A673 (cell line): ENCODE measurements around the gene RPL6. TPM values are rescaled to one million over a fixed set of nuclear protein-coding genes. Genes with fewer than 3 reads are reported as not detected.
"Not testable (repeated sequence)": the region's sequence is repeated elsewhere in the genome, so short reads cannot be mapped to it uniquely, and the experiment has no call there.

Experiments used
- BruUV-seq: library from RNA; stranded (reverse); fragments of 400-500 nt; replicated peaks from 2 replicates; lab custom pipeline; 2021; lab: Mats Ljungman, UMichigan
- CTCF ChIA-PET: fragments of 300-600 bp; sonication (Branson Sonifier 250); formaldehyde crosslinking; loops from one replicate; lab custom pipeline; 2022; ENCODE audit warnings: antibody characterized with exemption; lab: Charles Lee
- POLR2A ChIA-PET: fragments of 300-600 bp; sonication (Branson Sonifier 250); formaldehyde crosslinking; loops from one replicate; lab custom pipeline; 2022; ENCODE audit warnings: antibody characterized with exemption; ENCODE audit not compliant: low non-redundant PET; lab: Charles Lee
- DNase-seq: peaks from one replicate; pipeline ENCODE4 v3.0.0-alpha.2; 2015; ENCODE audit warnings: low spot score
- H3K27ac ChIP-seq: fragments of 200-600 bp; sonication (generic); 2 replicates; pipeline ENCODE4 v1.5.1; 2016; ENCODE audit warnings: mixed run types, low read depth, mild to moderate bottlenecking, mixed read lengths, antibody characterized with exemption, low read length; ENCODE audit not compliant: poor library complexity, severe bottlenecking
- H3K27me3 ChIP-seq: fragments of 200-600 bp; sonication (generic); replicated peaks from 2 replicates; pipeline ENCODE4 v1.6.1; 2017; ENCODE audit warnings: mixed run types, low read depth, mild to moderate bottlenecking, mixed read lengths, antibody characterized with exemption, low read length; ENCODE audit not compliant: insufficient read depth, poor library complexity
- H3K36me3 ChIP-seq: fragments of 200-600 bp; sonication (generic); 2 replicates; pipeline ENCODE4 v1.6.1; 2016; ENCODE audit warnings: mixed run types, mild to moderate bottlenecking, mixed read lengths, antibody characterized with exemption, low read length; ENCODE audit not compliant: insufficient read depth, poor library complexity, severe bottlenecking
- H3K4me1 ChIP-seq: fragments of 200-600 bp; sonication (generic); 2 replicates; pipeline ENCODE4 v1.6.1; 2017; ENCODE audit warnings: mixed run types, mild to moderate bottlenecking, mixed read lengths, antibody characterized with exemption, low read length; ENCODE audit not compliant: insufficient read depth, poor library complexity, severe bottlenecking
- H3K4me3 ChIP-seq: fragments of 200-600 bp; sonication (generic); 2 replicates; pipeline ENCODE4 v1.5.1; 2016; ENCODE audit warnings: low read depth, mixed run types, mild to moderate bottlenecking, mixed read lengths, low read length; ENCODE audit not compliant: poor library complexity, severe bottlenecking
- H3K9me3 ChIP-seq: fragments of 200-600 bp; sonication (generic); 2 replicates; pipeline ENCODE4 v1.6.1; 2016; ENCODE audit warnings: mixed run types, low read depth, mild to moderate bottlenecking, mixed read lengths, antibody characterized with exemption, low read length; ENCODE audit not compliant: poor library complexity, severe bottlenecking
- CTCF ChIP-seq: fragments of 300-800, 200-600 bp; sonication (generic); conservative IDR thresholded peaks from 2 replicates; pipeline ENCODE4 v1.5.1; 2017; ENCODE audit warnings: low read depth, mild to moderate bottlenecking, antibody characterized with exemption, low read length, moderate library complexity, mixed read lengths
- EZH2 ChIP-seq: fragments of 200-600 bp; sonication (generic); IDR thresholded peaks from 2 replicates; pipeline ENCODE4 v1.6.1; 2017; ENCODE audit warnings: borderline replicate concordance, low read depth, mild to moderate bottlenecking, mixed read lengths, antibody characterized with exemption, low read length; ENCODE audit not compliant: poor library complexity, severe bottlenecking
- intact Hi-C: fragments of 100-400 bp; cut with micrococcal nuclease; formaldehyde crosslinking; loops from one replicate; pipeline ENCODE4 v1.10.0; 2022; ENCODE audit not compliant: unreplicated experiment
- total RNA-seq: library from RNA; stranded (reverse); gene quantifications from 2 replicates; pipeline ENCODE4 v1.2.3, GENCODE V29; 2021

The RPL6 gene
- total RNA-seq, 1 experiment from 2014 or later, result 1,605 TPM

- no peak for DNase-seq
- no TSS peak for BruUV-seq
- Histone ChIP-seq H3K9me3 (no peaks in the 10 kb centered on the region), H3K4me1 (peaks cover 12% of the 10 kb centered on the region), H3K36me3 (peaks cover 42% of the 10 kb centered on the region), H3K27ac (no peak overlapping the region), H3K4me3 (no peak overlapping the region), H3K27me3 (no peaks in the 10 kb centered on the region)
- ChIA-PET POLR2A (no interaction called here), CTCF (interaction anchor here (0.6 kb wide), 1 partner anchor 114 kb away, joined by 4 read pairs; no protein-coding TSS in a partner anchor)
- intact Hi-C loops, result loop anchor here (10.0 kb wide), 1 partner anchor 585 kb away; no protein-coding TSS in a partner anchor
- TF ChIP-seq EZH2 (no peak), CTCF (no peak)
These were observed 470 bp upstream of the RPL6 start for GRCh38 chr12:112409906-112410244.

GRCh38 chr12:112408621-112409020 lies 784 bp downstream of the RPL6 start:
- H3K36me3 ChIP-seq, result peaks cover 52% of the 10 kb centered on the region
- H3K27ac ChIP-seq, result peak overlapping the region; percentile 95
- ChIA-PET CTCF (no interaction called here), POLR2A (no interaction called here)
- peaks cover 12% of the 10 kb centered on the region for H3K4me1 ChIP-seq
- H3K27me3 ChIP-seq, result no peaks in the 10 kb centered on the region
- DNase-seq, result no peak
- H3K9me3 ChIP-seq, result no peaks in the 10 kb centered on the region
- TF ChIP-seq CTCF (no peak), EZH2 (no peak)
- no TSS peak for BruUV-seq
- intact Hi-C loops, result no loop called here
- peak overlapping the region; percentile 83 for H3K4me3 ChIP-seq

GRCh38 chr12:112407683-112408082 lies 1.7 kb downstream of the RPL6 start:
- not testable (repeated sequence) for H3K9me3 ChIP-seq

More at GRCh38 chr12:112407683-112408082, 1.7 kb downstream of the RPL6 start:
- CTCF ChIA-PET, intact Hi-C loops, POLR2A ChIA-PET, H3K27me3 ChIP-seq, BruUV-seq, DNase-seq: not testable (repeated sequence)
- peaks cover 52% of the 10 kb centered on the region for H3K36me3 ChIP-seq
- H3K4me1 ChIP-seq, result peaks cover 12% of the 10 kb centered on the region
- H3K4me3 ChIP-seq, result peak overlapping the region; percentile 83
- peak overlapping the region; percentile 95 for H3K27ac ChIP-seq
